NCI-H82 treated with DMSO at 0.1 percent for 48 hours (cell line): ENCODE results near the gene EVA1C.
"Not testable (repeated sequence)": the region's sequence is repeated elsewhere in the genome, so short reads cannot be mapped to it uniquely, and the experiment has no call there.

ENCODE experiments used
- DNase-seq: peaks from one replicate; lab custom pipeline; 2025; ENCODE audit not compliant: unreplicated experiment; lab: John Stamatoyannopoulos, UW

Gene EVA1C

DNA sequence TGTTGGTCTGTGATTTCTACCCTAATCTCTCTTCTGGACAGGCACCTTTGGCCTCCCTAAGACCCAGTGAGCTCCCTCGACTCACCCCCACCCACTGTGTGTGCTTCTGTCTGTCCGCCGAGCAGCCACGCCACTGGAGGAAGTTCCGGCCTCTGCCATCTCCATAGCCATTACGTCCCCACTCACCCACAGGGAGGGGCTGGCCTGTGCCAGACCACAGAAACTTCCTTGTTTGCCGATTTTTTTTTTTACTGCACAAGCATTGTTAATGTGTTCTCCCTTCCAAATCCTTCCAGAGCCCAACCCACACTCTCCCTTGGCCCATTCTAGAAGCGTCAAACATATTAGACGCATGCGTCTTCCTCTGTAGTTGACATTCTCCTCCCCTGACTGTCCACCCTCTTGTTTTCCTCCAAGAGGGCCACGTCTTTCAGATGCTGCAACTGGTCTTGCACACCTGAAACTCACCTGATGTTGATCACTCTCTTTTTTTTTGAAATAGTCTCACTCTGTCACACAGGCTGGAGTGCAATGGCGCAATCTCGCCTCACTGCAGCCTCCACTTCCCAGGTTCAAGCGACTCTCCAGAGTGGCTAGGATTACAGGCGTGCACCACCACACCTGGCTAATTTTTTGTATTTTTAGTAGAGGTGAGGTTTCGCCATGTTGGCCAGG lies 72.3 kb downstream of the EVA1C start:
- no peak for DNase-seq

DNA sequence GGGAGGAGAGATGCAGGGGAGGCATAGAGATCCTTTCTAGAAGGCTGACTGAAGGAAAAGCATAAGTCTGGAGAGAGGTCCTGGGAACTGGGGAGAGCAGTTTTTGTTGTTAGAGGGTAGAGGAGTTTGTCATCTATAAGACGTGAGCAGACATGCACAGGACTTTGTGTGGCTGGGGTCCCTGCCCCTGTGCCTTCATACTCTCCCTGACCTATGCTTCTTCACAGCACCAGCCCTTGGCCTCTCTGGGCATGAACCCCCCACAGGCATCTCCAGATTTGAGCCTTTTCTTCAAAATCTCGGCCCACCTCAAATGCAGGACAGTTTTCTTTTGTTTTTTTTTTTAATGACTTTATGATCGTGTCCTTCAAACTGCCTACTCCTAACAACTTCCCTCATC lies 79.9 kb downstream of the EVA1C start:
- DNase-seq: no peak

DNA sequence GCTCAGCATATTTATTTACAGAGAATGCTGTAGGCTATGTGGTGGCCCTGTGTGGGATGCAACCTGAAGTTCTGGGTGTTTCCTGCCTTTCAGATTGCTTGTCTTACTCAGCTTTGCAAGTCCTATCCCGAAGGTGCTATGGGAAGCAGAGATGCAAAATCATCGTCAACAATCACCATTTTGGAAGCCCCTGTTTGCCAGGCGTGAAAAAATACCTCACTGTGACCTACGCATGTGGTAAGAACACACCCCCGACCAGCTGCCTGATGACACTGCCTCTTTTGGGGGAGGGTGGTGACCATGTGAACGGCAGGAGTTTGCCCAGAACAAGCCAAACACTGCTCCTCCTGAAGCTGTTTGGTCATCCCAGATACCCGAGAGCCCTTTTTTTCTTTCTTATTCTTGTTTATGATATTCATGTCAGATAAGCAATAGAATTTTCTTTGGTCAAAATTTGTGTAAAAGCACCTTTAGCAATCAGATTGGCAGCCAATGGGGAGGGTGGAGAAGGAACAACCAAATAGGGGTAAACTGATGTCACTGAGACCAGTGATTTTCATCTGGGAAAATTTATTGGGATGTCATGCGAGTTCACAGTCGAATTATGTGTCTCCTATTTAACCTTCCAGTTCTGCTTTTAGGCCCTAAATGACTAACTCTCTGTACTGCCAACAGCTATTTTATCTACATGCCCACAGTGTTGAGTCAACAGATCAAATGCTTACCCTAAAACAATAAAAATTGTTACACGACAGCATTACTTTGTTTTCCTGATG lies 82.6 kb downstream of the EVA1C start:
- DNase-seq: no peak

DNA sequence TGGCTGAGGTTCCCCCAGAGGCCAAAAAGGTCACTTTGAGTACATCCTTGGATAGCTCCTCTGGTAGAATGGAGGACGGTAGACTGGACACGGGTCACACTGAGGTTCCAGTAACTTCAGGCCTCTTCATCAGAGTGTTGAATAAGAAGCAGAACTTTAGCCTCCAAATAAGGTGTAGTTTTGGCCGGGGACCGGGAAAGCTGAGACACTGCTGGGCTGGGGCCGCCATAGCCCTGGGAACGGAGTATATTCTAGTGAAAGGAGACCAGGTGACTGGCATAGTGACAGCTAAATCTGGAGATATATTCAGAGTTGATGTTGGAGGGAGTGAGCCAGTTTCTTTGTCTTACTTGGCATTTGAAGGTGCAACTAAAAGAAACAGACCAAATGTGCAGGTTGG lies 84.1 kb downstream of the EVA1C start:
- DNase-seq: no peak

DNA sequence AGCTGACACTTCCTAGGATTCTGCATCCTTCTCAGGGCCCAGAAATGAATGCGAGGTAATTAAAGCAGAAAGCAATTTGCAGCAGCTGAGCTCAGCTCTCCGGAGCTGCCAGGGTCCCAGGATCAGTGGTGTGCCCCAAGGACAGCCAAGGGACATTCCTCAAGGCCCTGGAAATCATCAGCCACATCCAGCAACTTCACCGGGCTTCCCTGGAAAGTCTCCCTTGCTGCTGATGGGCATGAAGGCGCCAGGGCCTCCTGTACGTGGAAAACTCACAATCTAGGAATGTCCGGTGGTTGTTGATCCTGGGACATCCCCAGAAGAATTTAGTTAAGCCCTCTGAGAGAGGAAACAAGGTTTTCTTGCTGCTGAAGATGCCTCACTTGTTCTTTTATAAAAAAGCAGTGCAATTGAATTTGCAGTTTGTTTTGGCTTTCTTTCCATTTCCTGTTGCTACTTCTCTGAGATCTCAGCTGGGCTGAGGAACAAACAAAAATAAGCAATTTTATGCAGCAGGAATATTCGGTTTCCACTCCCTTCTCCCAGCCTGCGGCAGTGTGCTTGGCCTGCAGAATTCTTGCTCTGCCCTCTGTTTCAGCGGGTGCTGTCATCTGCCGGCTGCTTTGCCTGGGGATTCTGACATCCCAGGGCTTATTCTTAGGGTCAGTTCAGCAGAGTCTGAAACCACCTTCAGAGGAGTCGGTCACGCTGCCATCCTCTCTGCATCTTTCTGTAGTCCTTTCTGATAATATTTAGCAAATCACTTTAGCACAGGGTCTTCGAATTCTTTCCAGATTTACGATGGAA lies 86.9 kb downstream of the EVA1C start:
- no peak for DNase-seq

DNA sequence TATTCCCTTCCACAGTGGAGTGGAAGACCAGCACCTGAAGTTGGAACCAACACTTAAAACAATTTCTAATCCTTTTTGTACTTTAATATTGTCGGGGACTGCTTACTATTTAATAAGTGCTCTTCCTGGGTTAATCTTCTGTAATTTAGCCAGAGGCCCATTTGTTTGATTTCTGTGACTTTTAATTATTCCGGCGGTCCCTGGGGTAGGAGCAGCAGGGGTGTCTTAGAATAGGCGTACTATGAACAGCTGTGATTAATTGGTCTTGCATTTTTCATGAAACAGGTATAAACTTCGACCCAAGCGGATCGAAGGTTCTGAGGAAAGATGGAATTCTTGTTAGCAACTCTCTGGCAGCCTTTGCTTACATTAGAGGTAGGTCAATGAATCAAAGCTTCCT lies 91.1 kb downstream of the EVA1C start:
- not testable (repeated sequence) for DNase-seq

DNA sequence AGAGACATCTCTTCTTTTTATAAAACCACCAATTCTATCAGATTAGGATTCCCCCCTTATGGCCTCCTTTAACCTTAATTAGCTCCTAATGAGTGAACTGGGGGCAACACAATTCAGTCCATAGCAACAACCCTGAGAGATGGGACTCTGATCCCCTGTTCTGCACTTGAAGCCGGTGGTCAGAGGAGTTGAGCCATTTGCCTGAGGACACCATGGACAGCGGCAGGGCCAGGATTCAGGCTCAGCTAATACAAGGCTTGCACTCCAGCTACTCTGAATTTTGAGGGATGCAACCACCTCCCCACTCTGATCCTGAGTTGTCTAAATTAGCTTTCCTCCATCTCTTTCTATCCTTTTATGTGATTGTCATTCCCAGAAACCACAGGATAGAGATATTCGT lies 93.3 kb downstream of the EVA1C start:
- not testable (repeated sequence) for DNase-seq

DNA sequence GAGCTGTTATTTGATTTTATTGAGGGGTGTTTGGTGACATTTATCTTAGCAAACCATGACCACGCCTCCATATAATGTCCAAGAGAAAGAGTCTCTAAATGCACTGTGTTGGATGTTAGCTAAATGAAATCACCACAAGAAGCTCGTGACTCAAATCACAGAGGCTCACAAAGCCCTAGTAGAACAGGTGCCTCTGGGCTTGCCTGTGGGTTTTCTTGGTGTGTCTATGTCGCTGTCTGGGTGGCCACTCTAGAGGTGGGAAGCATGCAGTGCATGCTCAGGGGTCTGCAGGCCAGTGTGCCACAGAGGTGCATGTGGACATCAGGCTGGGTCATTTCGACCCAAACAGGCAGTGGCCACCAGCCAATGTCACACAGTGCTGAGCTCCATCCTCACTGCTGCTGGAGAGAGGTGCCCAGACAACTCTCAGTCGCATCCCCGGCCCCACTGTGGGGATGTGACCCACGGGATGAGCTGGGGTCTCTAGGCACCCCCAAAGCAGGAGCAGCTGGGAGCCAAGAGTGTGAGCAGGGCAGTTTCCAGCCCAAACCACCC lies 94.0 kb downstream of the EVA1C start:
- not testable (repeated sequence) for DNase-seq

DNA sequence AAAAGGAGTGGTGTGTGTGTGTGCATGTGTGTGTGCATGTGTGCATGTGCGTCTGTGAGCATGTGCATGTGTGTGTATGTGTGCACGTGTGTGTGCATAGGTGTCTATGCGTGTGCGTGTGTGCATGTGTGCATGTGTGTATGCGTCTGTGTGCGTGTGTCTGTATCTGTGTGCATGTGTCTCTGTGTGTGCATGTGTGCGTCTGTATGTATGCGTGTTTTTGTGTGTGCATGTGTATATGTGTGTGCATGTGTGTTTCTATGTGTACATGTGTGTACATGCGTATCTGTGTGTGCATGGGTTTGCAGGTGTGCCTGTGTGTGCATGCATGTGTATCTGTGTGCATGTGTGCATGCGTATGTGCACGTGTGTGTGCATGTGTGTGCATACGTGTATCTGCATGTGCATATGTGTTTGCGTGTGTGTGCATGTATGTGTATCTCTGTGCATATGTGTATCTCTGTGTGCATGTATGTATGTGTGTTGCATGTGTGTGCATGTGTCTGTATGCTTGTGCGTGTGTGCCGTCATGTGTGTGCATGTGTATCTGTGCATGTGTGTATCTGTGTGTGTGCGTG lies 94.9 kb downstream of the EVA1C start:
- DNase-seq: no peak

DNA sequence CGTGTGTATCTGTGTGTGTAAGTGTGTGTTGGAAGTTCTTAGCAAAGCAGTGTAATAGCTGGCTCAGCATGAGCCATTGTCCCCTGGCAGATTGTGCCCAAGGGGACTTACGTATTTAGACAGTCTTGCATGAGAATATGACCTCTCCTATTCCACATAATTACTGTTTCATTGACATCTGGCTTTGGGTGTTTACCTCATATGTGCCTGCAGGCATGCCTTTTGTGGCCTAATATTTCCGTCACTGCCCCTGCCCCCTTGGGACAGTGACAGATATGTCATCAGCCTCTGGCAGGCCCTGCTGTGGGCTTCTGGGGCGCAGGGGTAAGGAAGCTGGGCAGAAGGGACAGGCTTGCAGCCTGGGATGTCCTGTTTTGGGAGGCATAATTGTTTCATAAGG lies 95.5 kb downstream of the EVA1C start:
- DNase-seq: not testable (repeated sequence)

DNA sequence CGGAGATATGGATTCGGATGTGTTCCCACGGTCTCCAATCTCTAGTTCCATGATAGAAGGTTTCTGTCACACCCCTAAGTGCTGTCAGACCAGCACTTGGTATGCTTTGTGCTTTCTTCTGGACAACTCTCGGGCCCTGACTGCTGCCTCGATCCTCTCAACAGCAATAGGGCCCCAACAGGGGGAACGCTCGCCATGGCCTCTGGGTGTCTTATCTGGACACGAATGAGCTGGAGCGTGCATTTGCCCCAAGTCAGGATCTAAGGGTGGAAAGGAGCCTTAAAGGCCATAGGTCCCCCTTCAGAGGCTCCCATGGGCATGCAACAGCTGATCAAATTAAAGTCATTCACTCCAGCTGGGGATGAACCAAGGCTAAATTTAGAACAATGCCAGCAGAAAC lies 96.1 kb downstream of the EVA1C start:
- DNase-seq: no peak

DNA sequence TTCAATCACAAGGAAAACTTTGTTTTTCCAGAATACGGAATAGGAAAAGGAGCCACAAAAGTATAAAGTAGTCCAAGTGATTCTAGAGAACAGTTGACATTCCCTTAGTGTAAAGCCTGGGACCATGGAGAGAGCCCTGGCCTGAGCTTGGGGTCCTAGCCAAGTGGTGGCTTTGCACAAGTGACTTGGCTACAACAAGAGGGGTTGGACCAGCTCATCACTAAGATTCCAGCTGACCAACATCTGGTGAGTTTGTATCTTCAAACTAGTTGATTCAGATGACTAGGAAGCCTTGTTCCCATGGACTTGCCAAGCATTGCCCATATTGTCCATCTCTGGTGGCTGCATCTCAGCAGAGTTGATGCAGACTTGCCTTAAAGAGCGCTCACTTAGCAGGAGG lies 96.5 kb downstream of the EVA1C start:
- not testable (repeated sequence) for DNase-seq

DNA sequence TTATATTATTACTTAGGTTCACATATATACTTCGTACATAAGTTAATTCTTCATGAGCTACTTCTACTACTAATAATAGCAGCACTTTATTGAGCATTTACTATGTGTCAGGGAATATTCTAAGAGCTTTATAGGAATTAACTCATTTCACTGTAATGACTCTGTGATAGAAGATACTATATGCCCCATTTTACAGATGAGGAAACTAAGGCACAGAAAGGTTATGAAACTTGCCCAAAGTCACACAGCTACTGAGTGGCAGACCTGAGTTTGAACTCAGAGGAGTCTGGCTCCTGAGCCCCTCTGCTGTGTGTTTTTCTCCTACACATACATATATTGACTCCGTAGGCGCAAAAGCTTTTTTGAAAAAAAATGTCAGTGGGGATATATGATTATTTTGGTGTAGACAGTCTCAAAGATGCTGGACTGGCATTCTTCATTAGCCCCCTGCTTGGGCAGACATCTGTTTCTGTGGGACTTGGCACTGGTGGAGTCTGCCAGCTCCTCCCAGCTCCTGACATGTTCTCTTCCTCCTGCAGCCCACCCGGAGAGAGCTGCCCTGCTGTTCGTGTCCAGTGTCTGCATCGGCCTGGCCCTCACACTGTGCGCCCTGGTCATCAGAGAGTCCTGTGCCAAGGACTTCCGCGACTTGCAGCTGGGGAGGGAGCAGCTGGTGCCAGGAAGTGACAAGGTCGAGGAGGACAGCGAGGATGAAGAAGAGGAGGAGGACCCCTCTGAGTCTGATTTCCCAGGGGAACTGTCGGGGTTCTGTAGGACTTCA lies 102.0 kb downstream of the EVA1C start:
- DNase-seq: no peak

DNA sequence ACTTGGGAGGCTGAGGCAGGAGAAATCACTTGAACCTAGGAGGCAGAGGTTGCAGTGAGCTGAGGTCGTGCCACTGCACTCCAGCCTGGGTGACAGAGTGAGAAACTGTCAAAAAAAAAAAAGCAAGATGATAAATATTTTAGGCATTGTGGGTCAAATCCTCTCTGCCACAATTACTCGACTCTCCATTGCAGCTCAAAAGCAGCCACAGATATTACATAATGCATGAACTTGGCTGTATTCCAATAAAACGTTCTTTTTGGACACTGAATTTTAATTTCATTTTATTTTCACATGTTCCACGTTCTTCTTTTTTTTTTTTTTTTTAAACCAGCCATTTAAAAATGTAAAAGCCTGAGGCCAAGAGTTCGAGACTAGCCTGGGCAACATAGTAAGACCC lies 103.4 kb downstream of the EVA1C start:
- no peak for DNase-seq

DNA sequence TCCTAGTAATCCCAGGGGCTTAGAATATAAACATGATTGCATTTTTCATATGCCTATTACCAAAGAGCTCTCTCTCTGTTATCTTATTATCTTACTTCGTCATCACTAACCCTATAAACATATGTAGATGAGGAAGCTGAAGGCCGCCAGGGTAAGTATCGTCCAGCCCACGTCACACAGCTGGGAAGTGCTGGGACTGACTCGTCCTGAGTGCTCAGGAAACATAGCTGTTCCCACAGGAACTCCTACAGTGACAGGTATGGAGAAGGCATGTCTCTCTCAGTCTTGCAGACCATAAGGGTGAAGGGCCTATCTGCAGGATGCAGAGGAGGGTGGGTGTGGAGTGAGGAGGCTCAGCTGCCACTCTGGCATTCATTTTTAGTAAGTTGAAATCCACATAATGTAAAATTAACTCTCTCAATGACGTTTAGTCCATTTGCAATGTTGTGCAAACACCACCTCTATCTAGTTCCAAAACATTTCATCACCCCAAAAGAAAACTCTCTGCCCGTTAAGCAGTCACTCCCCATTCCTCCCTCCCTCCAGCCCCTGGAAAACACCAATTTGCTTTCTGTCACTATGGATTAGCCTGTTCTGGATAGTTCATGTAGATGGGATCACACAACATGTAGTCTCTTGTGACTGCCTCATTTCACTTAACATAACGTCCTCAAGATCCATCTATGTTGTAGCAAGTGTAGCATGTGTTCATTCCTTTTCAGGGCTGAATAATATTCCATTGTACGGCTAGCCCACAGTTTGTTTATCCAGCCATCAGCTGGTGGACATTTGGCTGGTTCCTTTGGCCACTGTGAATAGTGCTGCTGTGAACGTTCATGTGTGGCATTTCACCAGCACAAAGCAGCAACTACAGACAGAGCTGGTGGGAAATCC lies 104.5 kb downstream of the EVA1C start:
- no peak for DNase-seq

DNA sequence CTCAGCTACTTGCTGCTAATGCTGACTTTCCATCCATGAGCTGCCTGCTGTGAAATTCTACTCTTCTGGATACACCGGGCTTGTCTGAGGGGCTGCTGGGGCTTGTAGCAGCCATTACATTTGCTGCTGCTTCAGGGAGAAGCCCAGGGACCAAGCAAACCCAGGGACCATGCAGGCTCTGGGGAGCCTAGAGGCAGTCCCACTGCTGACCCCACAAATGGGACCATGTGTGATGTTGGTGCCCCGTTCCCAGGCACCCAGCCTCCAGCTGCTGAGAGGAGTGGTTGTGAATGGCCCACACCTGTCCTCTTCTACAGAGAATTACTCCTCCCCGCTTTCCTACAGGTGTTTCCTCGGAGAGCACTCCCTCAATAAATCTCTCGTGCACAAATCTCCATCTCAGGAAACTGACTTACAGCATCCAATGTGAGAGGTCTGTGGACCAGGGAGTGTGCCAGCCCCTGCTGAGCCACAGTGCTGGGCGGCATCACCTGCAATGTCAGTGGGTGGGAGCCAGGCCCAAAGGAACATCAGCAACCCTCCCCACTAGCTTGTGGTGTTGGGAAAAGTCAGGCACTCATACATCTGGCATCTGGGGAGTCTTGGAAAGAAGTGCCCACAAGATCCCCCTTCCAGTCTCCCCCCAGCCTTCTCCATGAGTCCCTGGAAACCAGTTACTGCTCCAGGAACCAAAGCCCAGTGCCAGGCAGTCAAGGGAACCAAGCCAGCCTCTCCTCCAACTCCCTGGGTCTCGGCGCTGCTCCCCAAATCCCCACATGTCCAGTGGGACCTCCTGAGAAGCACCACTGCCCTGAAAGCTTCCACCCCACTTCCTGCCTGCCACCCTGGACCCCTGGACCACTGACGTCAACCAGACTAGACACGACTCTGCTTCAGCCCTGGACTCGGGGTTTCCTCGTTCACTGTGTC lies 107.7 kb downstream of the EVA1C start:
- DNase-seq: no peak

DNA sequence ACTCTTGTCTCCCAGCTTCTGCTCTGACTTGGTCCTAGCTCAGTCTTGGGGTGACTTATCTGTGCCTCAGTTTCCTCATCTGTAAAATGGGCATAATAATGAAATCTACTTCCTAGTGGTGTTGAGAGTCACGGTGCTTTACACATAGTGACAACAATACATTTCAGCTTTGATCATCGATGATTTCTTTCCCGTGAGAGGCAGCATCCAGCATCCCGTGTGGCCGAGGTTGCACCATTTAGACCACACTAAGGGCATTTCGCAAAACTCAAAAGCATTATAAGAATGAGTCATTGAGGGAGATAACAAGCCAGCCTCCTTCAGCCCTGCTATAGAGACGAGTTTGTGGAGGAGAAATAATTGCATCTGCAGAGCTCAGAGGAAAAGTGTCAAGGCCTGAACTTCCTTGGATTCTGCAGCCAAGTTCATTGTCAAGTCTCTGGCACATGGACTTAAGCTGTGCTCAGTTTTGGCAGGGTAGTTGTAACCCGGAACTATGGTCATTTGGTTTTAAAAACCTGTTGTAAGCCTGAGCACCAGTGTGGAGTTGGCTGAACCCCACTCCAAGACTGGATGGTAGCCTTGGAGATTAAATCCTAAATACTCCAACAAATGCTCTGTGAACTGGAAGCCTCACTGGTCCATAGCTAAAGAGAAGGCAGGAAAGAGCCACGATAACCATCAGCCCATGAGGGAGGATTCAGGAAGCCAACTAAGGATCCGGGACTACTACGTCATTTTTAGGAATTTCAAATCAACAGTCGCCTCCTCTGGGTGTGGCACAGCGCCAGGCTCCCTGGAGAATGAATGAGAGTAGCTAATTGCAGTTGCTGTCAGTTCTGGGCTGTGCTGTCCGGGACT lies 108.6 kb downstream of the EVA1C start:
- DNase-seq: no peak
